ENCODE data around the gene CPXM2.

DNA sequence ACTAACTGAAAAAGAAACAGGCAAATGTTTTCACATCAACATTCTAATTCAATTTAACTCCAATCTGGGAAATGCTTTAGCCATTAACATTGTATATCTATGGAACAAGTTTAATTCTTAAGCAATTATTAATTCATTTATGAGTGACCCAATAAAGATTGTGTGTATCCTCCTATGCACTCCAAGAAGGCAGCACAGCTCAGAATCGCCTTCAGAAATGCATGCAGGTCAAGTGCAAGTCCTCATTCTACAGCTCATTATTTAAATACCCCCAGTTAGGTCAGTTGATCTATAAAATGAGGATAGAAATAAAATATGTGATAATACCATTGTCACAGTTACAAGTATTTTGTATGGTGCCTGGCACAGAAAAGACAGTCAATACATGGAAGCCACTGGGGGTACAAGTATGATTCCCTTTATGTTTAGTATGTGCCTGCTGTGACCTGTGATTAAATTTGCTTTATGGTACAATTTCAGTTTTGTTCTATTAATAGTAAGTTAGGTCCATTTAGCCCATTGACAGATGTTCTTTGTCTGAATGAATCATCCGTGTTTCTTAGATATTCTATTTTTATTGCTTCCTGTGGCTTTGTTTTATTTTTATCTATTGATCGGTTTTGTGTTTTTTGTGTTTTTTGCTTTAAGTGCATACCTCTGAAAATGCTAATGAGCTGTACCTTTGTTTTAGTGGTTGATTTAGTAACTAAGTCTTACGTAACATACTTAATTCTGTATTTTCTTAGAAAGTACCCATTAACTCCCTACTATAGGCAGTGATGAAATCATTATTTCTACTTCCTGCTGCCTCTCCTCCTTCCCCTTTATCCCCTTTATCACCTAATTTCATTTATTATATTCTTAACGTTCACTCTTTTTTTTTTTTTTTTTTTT is 42.8 kb downstream of the CPXM2 start:
- TF ChIP-seq, protein P1, sequence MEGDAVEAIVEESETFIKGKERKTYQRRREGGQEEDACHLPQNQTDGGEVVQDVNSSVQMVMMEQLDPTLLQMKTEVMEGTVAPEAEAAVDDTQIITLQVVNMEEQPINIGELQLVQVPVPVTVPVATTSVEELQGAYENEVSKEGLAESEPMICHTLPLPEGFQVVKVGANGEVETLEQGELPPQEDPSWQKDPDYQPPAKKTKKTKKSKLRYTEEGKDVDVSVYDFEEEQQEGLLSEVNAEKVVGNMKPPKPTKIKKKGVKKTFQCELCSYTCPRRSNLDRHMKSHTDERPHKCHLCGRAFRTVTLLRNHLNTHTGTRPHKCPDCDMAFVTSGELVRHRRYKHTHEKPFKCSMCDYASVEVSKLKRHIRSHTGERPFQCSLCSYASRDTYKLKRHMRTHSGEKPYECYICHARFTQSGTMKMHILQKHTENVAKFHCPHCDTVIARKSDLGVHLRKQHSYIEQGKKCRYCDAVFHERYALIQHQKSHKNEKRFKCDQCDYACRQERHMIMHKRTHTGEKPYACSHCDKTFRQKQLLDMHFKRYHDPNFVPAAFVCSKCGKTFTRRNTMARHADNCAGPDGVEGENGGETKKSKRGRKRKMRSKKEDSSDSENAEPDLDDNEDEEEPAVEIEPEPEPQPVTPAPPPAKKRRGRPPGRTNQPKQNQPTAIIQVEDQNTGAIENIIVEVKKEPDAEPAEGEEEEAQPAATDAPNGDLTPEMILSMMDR (IDR thresholded peaks at IDR 0.05): no peak
- TF ChIP-seq POLR2AphosphoS5 (IDR thresholded peaks at IDR 0.05; ENCODE audit: low read depth, low read length): no peak
- TF ChIP-seq, protein P2, sequence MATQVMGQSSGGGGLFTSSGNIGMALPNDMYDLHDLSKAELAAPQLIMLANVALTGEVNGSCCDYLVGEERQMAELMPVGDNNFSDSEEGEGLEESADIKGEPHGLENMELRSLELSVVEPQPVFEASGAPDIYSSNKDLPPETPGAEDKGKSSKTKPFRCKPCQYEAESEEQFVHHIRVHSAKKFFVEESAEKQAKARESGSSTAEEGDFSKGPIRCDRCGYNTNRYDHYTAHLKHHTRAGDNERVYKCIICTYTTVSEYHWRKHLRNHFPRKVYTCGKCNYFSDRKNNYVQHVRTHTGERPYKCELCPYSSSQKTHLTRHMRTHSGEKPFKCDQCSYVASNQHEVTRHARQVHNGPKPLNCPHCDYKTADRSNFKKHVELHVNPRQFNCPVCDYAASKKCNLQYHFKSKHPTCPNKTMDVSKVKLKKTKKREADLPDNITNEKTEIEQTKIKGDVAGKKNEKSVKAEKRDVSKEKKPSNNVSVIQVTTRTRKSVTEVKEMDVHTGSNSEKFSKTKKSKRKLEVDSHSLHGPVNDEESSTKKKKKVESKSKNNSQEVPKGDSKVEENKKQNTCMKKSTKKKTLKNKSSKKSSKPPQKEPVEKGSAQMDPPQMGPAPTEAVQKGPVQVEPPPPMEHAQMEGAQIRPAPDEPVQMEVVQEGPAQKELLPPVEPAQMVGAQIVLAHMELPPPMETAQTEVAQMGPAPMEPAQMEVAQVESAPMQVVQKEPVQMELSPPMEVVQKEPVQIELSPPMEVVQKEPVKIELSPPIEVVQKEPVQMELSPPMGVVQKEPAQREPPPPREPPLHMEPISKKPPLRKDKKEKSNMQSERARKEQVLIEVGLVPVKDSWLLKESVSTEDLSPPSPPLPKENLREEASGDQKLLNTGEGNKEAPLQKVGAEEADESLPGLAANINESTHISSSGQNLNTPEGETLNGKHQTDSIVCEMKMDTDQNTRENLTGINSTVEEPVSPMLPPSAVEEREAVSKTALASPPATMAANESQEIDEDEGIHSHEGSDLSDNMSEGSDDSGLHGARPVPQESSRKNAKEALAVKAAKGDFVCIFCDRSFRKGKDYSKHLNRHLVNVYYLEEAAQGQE (IDR thresholded peaks at IDR 0.05; ENCODE audit: insufficient read depth in 1 of 2, low read depth in 2 of 2, low read length in 1 of 2): no peak
- TF ChIP-seq TCF7L2 (IDR thresholded peaks at IDR 0.05; ENCODE audit: low read depth, low read length): no peak
- no peak for TF ChIP-seq SIN3A (IDR thresholded peaks at IDR 0.05; ENCODE audit: borderline replicate concordance, insufficient read depth, low read depth, low read length)

All from Panc1 (cell line).